OCI-LY3 (cell line): Measurements from ENCODE around the gene EMILIN2.

Experiments used
- EZH2phosphoT487 ChIP-seq: fragments of 200-600 bp; shearing (Covaris generic); IDR thresholded peaks from 2 replicates; pipeline ENCODE4 v1.6.1; 2018; ENCODE audit warnings: antibody characterized with exemption, mixed run types, low read depth
- TF ChIP-seq, protein P1 (sequence below): fragments of 200-600, 300-600 bp; sonication (generic); IDR thresholded peaks from 2 replicates; pipeline ENCODE4 v1.5.1; 2014; ENCODE audit warnings: antibody characterized with exemption, low read length, low read depth

DNA sequence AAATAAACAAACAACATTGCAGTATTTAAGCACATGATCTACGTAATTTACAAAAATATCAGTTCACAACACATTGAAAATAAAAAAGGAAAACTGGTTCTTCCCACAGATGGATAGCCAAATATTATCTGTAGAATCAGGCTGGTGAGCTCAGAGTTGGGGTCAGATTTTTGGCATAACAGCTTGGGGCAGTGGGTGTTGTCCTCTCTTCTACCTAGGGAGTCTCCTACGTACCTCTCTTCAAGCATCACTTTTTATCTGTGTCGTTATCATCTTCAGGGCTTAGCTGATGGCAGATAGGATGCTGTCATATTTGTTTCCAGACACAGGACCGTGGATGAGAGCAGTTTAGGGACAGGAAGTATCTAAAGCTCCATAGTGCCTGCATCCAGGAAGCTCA is 46.2 kb downstream of the EMILIN2 start:
- TF ChIP-seq, protein P1, sequence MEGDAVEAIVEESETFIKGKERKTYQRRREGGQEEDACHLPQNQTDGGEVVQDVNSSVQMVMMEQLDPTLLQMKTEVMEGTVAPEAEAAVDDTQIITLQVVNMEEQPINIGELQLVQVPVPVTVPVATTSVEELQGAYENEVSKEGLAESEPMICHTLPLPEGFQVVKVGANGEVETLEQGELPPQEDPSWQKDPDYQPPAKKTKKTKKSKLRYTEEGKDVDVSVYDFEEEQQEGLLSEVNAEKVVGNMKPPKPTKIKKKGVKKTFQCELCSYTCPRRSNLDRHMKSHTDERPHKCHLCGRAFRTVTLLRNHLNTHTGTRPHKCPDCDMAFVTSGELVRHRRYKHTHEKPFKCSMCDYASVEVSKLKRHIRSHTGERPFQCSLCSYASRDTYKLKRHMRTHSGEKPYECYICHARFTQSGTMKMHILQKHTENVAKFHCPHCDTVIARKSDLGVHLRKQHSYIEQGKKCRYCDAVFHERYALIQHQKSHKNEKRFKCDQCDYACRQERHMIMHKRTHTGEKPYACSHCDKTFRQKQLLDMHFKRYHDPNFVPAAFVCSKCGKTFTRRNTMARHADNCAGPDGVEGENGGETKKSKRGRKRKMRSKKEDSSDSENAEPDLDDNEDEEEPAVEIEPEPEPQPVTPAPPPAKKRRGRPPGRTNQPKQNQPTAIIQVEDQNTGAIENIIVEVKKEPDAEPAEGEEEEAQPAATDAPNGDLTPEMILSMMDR, result no peak
- no peak for TF ChIP-seq EZH2phosphoT487
